WERI-Rb-1 (cell line): Measurements from ENCODE around the gene CCDC85C.

Source experiments
- DNase-seq: peaks from one replicate; pipeline ENCODE4 v3.0.0-alpha.2; 2020
- H3K27ac ChIP-seq: fragments of 250-450 bp; sonication (Bioruptor Pico); 2 replicates; pipeline ENCODE4 v1.5.1; 2020; ENCODE audit warnings: mild to moderate bottlenecking, moderate library complexity
- H3K27me3 ChIP-seq: fragments of 250-450 bp; sonication (Bioruptor Pico); 2 replicates; pipeline ENCODE4 v1.5.1; 2021; ENCODE audit warnings: mild to moderate bottlenecking, low read depth, moderate library complexity; ENCODE audit not compliant: insufficient read depth, severe bottlenecking
- H3K36me3 ChIP-seq: fragments of 250-450 bp; sonication (Bioruptor Pico); 2 replicates; pipeline ENCODE4 v1.5.1; 2020; ENCODE audit warnings: mild to moderate bottlenecking, moderate library complexity
- H3K4me3 ChIP-seq: 2 replicates; pipeline ENCODE4 v1.5.1; 2011; ENCODE audit warnings: low read depth, mild to moderate bottlenecking, control low read depth, low read length
- H3K9me3 ChIP-seq: fragments of 250-450 bp; sonication (Bioruptor Pico); 2 replicates; pipeline ENCODE4 v1.5.1; 2021; ENCODE audit warnings: mild to moderate bottlenecking, moderate library complexity; ENCODE audit not compliant: severe bottlenecking
- CTCF ChIP-seq: IDR thresholded peaks from 2 replicates; pipeline ENCODE4 v1.5.1; 2011; ENCODE audit warnings: low read depth, mild to moderate bottlenecking, control low read depth, inconsistent platforms, low read length

Gene CCDC85C

GRCh38 chr14:99633141-99633540, 29.1 kb upstream of the CCDC85C start:
- Histone ChIP-seq H3K9me3 (no peaks in the 10 kb centered on the region), H3K27me3 (no peaks in the 10 kb centered on the region), H3K4me3 (no peak overlapping the region), H3K36me3 (no peaks in the 10 kb centered on the region), H3K27ac (no peak overlapping the region)
- DNase-seq, result no peak
- TF ChIP-seq CTCF, result no peak

- no peak for DNase-seq
- H3K4me3 ChIP-seq, result no peak overlapping the region
- no peak overlapping the region for H3K27ac ChIP-seq
- TF ChIP-seq CTCF, result no peak
- no peaks in the 10 kb centered on the region for H3K27me3 ChIP-seq
- H3K9me3 ChIP-seq, result no peaks in the 10 kb centered on the region
- no peaks in the 10 kb centered on the region for H3K36me3 ChIP-seq
Observed at GRCh38 chr14:99632410-99633035, 28.5 kb upstream of the CCDC85C start.

- H3K27me3 ChIP-seq, result no peaks in the 10 kb centered on the region
- no peak for DNase-seq
- no peaks in the 10 kb centered on the region for H3K9me3 ChIP-seq
- TF ChIP-seq CTCF, result no peak
- no peaks in the 10 kb centered on the region for H3K36me3 ChIP-seq
- no peak overlapping the region for H3K4me3 ChIP-seq
- no peak overlapping the region for H3K27ac ChIP-seq
Observed at GRCh38 chr14:99630202-99630601, 26.2 kb upstream of the CCDC85C start.

GRCh38 chr14:99628887-99629618, 25.0 kb upstream of the CCDC85C start:
- Histone ChIP-seq H3K9me3 (no peaks in the 10 kb centered on the region), H3K27ac (0 out of 2 replicates have a peak overlapping the region, but pooled peaks have one; percentile 12), H3K36me3 (no peaks in the 10 kb centered on the region), H3K4me3 (no peak overlapping the region), H3K27me3 (no peaks in the 10 kb centered on the region)
- DNase-seq, result peak; percentile 87
- TF ChIP-seq CTCF, result peak; percentile 98

- DNase-seq, result no peak
- TF ChIP-seq CTCF, result no peak
- no peaks in the 10 kb centered on the region for H3K27me3 ChIP-seq
- no peaks in the 10 kb centered on the region for H3K36me3 ChIP-seq
- no peaks in the 10 kb centered on the region for H3K9me3 ChIP-seq
- H3K27ac ChIP-seq, result no peak overlapping the region
- no peak overlapping the region for H3K4me3 ChIP-seq
Observed at GRCh38 chr14:99627510-99628381, 23.7 kb upstream of the CCDC85C start.
